ENCODE measurements around the gene SMYD3. TPM values are rescaled to one million over a fixed set of nuclear protein-coding genes. Genes with fewer than 3 reads are reported as not detected.

Gene SMYD3
- total and polyA plus RNA-seq, 10 of the 15 experiments (the other 5 are each of a cell fraction or from before 2014, with no cell fraction given) = 18.3 to 54.0 (median 24.8) TPM

- in situ Hi-C loops (cut with MboI) (no loop called here), intact Hi-C loops (cut with micrococcal nuclease; ENCODE audit: unreplicated experiment) (no loop called here)
- SMC1A ChIA-PET (ENCODE audit: uncharacterized antibody, unreplicated experiment) = interaction anchor here (1.8 kb wide), 1 partner anchor 9 kb away, joined by 4 read pairs; no protein-coding TSS in a partner anchor
- DNase-seq (ENCODE audit: low read depth, low spot score) (no peak), FAIRE-seq (no peak), ATAC-seq (no peak)
- no peak overlapping the region for H3K4me2 ChIP-seq (ENCODE audit: control insufficient read depth, insufficient read depth)
- no peaks in the 10 kb centered on the region for H4K20me1 ChIP-seq (ENCODE audit: control insufficient read depth, insufficient read depth)
- no peak overlapping the region for H2AFZ ChIP-seq (ENCODE audit: control insufficient read depth, low read depth, low read length)
- H3K79me2 ChIP-seq (ENCODE audit: control insufficient read depth, insufficient read depth, low read length) = no peaks in the 10 kb centered on the region
- no peak overlapping the region for H3K4me3 ChIP-seq
- H3K36me3 ChIP-seq (ENCODE audit: control insufficient read depth in 2 of 2, insufficient read depth in 2 of 2, low read length in 1 of 2) = no peaks in the 10 kb centered on the region; a peak in 1 of 4 replicates
- no TSS peak for BruUV-seq (replicated peaks)
- RAD21 ChIA-PET (ENCODE audit: unreplicated experiment) = no interaction called here
- WGBS (ENCODE audit: insufficient coverage, insufficient replicate concordance, low lambda C conversion rate, missing lambda C conversion rate) = 90% methylated on average over 7 of the region's 7 CpGs
- no peak overlapping the region for H3K9ac ChIP-seq (ENCODE audit: control insufficient read depth, insufficient read depth, low read length)
- H3K27ac ChIP-seq (ENCODE audit: control insufficient read depth, insufficient read depth) = no peak overlapping the region
- CTCF ChIA-PET = no interaction called here
- POLR2A ChIA-PET = interaction anchor here (0.7 to 0.8 kb wide), 2 partner anchors 11 to 1739 kb away, joined by 4 to 5 read pairs; no protein-coding TSS in a partner anchor
- no peaks in the 10 kb centered on the region for H3K27me3 ChIP-seq (replicated peaks in 1 of 2; ENCODE audit: control insufficient read depth in 2 of 2, insufficient read depth in 2 of 2, low read length in 1 of 2)
- H3K4me1 ChIP-seq (ENCODE audit: control insufficient read depth, insufficient read depth, low read length) = no peaks in the 10 kb centered on the region
- TF ChIP-seq STAT3 (IDR thresholded peaks at IDR 0.05; ENCODE audit: low read depth, low read length) = no peak
- no peak for TF ChIP-seq PKNOX1 (IDR thresholded peaks at IDR 0.05)
- H3K9me3 ChIP-seq (replicated peaks; ENCODE audit: control insufficient read depth, insufficient read depth, low read length) = no peaks in the 10 kb centered on the region
Observed at GRCh38 chr1:246068619-246069509, 438.2 kb downstream of the SMYD3 start.

- intact Hi-C loops (cut with micrococcal nuclease; ENCODE audit: unreplicated experiment) (no loop called here), in situ Hi-C loops (cut with MboI) (no loop called here)
- Histone ChIP-seq H3K9ac (ENCODE audit: control insufficient read depth, insufficient read depth, low read length) (no peak overlapping the region), H3K27me3 (replicated peaks in 1 of 2; ENCODE audit: control insufficient read depth in 2 of 2, insufficient read depth in 2 of 2, low read length in 1 of 2) (no peaks in the 10 kb centered on the region), H3K4me2 (ENCODE audit: control insufficient read depth, insufficient read depth) (no peak overlapping the region), H3K79me2 (ENCODE audit: control insufficient read depth, insufficient read depth, low read length) (no peaks in the 10 kb centered on the region), H3K27ac (ENCODE audit: control insufficient read depth, insufficient read depth) (no peak overlapping the region), H2AFZ (ENCODE audit: control insufficient read depth, low read depth, low read length) (no peak overlapping the region), H3K36me3 (ENCODE audit: control insufficient read depth in 2 of 2, insufficient read depth in 2 of 2, low read length in 1 of 2) (no peaks in the 10 kb centered on the region; a peak in 1 of 4 replicates), H3K4me3 (no peak overlapping the region), H3K9me3 (replicated peaks; ENCODE audit: control insufficient read depth, insufficient read depth, low read length) (no peaks in the 10 kb centered on the region), H3K4me1 (ENCODE audit: control insufficient read depth, insufficient read depth, low read length) (no peaks in the 10 kb centered on the region), H4K20me1 (ENCODE audit: control insufficient read depth, insufficient read depth) (no peaks in the 10 kb centered on the region)
- ChIA-PET RAD21 (ENCODE audit: unreplicated experiment) (no interaction called here), SMC1A (ENCODE audit: uncharacterized antibody, unreplicated experiment) (interaction anchor here (1.8 kb wide), 1 partner anchor 10 kb away, joined by 4 read pairs; no protein-coding TSS in a partner anchor), CTCF (no interaction called here), POLR2A (interaction anchor here (0.7 to 0.8 kb wide), 2 partner anchors 10 to 1738 kb away, joined by 4 to 5 read pairs; no protein-coding TSS in a partner anchor)
- 65% methylated on average over 3 of the region's 3 CpGs for WGBS (ENCODE audit: insufficient coverage, insufficient replicate concordance, low lambda C conversion rate, missing lambda C conversion rate)
- ATAC-seq = no peak
- no TSS peak for BruUV-seq (replicated peaks)
- no peak for DNase-seq (ENCODE audit: low read depth, low spot score)
- FAIRE-seq = no peak
- TF ChIP-seq E4F1 (IDR thresholded peaks at IDR 0.05; ENCODE audit: borderline replicate concordance, partially characterized antibody) = no peak
- TF ChIP-seq MAX (IDR thresholded peaks at IDR 0.05; ENCODE audit: low read depth, low read length) = no peak
- TF ChIP-seq MEF2B (IDR thresholded peaks at IDR 0.05; ENCODE audit: partially characterized antibody, poor library complexity, severe bottlenecking) = no peak
- TF ChIP-seq CREM (IDR thresholded peaks at IDR 0.05; ENCODE audit: low read depth) = no peak
- no peak for TF ChIP-seq BHLHE40 (IDR thresholded peaks at IDR 0.05; ENCODE audit: borderline replicate concordance in 1 of 2, low read depth in 2 of 2, low read length in 1 of 2)
- TF ChIP-seq ZNF24 (IDR thresholded peaks at IDR 0.05) = no peak
- TF ChIP-seq NKRF (conservative IDR thresholded peaks at IDR 0.05) = no peak
- TF ChIP-seq ZSCAN29 (IDR thresholded peaks at IDR 0.05) = no peak
Observed at GRCh38 chr1:246068217-246068512, 438.9 kb downstream of the SMYD3 start.
